Heart left ventricle (tissue), 16 donors: Measurements from ENCODE around the gene CFAP45. TPM values are rescaled to one million over a fixed set of nuclear protein-coding genes. Genes with fewer than 3 reads are reported as not detected.

Experiments used
- ATAC-seq, 4 donors: fragments of 200-7000 bp; cut with Tn5 transposase; one replicate each; pipeline ENCODE4 v1.9.1; 2020 to 2022; ENCODE audit warnings: moderate library complexity in 4 of 4, mild to moderate bottlenecking in 3 of 4, moderate number of reproducible peaks in 1 of 4
- DNase-seq, 5 donors: peaks; one replicate each; pipeline ENCODE4 v3.0.0-alpha.2; 2020
- H3K27ac ChIP-seq, 12 donors: fragments of 200-600 bp; sonication (generic) in 4 of 12; one replicate each; pipeline versions ENCODE4 v1.5.0 to v1.8.0; 2016 to 2022; ENCODE audit warnings: mild to moderate bottlenecking in 2 of 12
- H3K27me3 ChIP-seq, 9 donors: fragments of 200-600 bp; sonication (generic) in 2 of 9; one replicate each; pipeline versions ENCODE4 v1.5.1 to v1.8.0; 2016 to 2022; ENCODE audit warnings: mild to moderate bottlenecking in 3 of 9
- H3K36me3 ChIP-seq, 9 donors: fragments of 200-600 bp; sonication (generic) in 2 of 9; one replicate each; pipeline versions ENCODE4 v1.5.0 to v1.8.0; 2018 to 2022; ENCODE audit warnings: mild to moderate bottlenecking in 2 of 9
- H3K4me1 ChIP-seq, 12 donors: fragments of 200-600 bp; sonication (generic) in 4 of 12; one replicate each; pipeline versions ENCODE4 v1.5.0 to v1.8.0; 2016 to 2022; ENCODE audit warnings: mild to moderate bottlenecking in 3 of 12
- H3K4me3 ChIP-seq, 12 donors: fragments of 200-600 bp; sonication (generic) in 4 of 12; one replicate each; pipeline versions ENCODE4 v1.5.0 to v1.8.0; 2017 to 2022; ENCODE audit warnings: mild to moderate bottlenecking in 9 of 12, moderate library complexity in 4 of 12
- H3K9me3 ChIP-seq, 12 donors: fragments of 200-600 bp; sonication (generic) in 4 of 12; one replicate each; pipeline versions ENCODE4 v1.5.0 to v1.8.0; 2016 to 2022; ENCODE audit warnings: mild to moderate bottlenecking in 1 of 12
- POLR2A ChIP-seq, 2 donors: fragments of 450-650 bp; IDR thresholded peaks; one replicate each; pipeline ENCODE4 v1.6.1; 2017; ENCODE audit warnings: antibody characterized with exemption in 2 of 2, mild to moderate bottlenecking in 2 of 2, moderate library complexity in 2 of 2
- WGBS, 4 donors: extraction: QIAGEN DNeasy Blood & Tissue Kit in 2 of 4; methylation state at CpG; one replicate each; pipeline versions ENCODE4 v1.1.5 to v1.1.7; 2013 to 2018; 5-methylcytosine and 5-hydroxymethylcytosine counted together
- intact Hi-C, 10 donors: fragments of 100-400 bp; cut with DNase I; formaldehyde crosslinking; loops; one replicate each; pipeline versions ENCODE4 v1.11.1 to v1.14.2; 2022
- polyA plus RNA-seq, 2 donors: library from polyadenylated mRNA; stranded (reverse); fragments of 200-250 nt; gene quantifications; one replicate each; pipeline ENCODE4 v1.2.3, GENCODE V29; 2013
- total RNA-seq, 9 donors: library from RNA; depleted of rRNA in 2 of 9; stranded (reverse); fragments of >200 nt in 2 of 9; fragmentation: NEBNext Ultra II Directional in 3 of 9; extraction: Animal tissue kit (Norgen Biotek cat#: 25700) in 3 of 9; gene quantifications; one replicate each; pipeline versions ENCODE4 v1.1.0 to v1.2.4, GENCODE V29; 2016 to 2023
- TF ChIP-seq, protein P1 (sequence below), 12 donors: fragments of 200-600 bp; sonication (generic) in 4 of 12; IDR thresholded peaks; one replicate each; pipeline versions ENCODE4 v1.5.0 to v1.8.0; 2018 to 2022; ENCODE audit warnings: antibody characterized with exemption in 12 of 12, mild to moderate bottlenecking in 5 of 12
- donor health status: ischemic (EF 13 %, LVEDD 7.1; RV severe dilation, severe dysfunction).
- donor health status: healthy with polysubstance abuse.
- donor health status: DM: no; HTN: yes; CAD: no.
- donor health status: DM: no; HTN: no; CAD: no.
- donor health status: ischemic (EF 25% LVEDD 6.9; RV normal size, moderate dysfunction).
- donor health status: ischemic (EF 25% LVEDD 5.7; RV mildly dilated, moderate dysfunction).
- donor health status: healthy.
- donor health status: DM: yes; HTN: yes; CAD: no.
- donor health status: ischemic (EF 35%, LVEDD 5.7; RV mildly dilated, moderate dysfunction).
- donor health status: nonischemic (EF 11% LVEDD 7.7; RV severe dilation, severe dysfunction).
- donor health status: DM: yes; HTN: yes; CAD: no.
- donor health status: PGD.
- donor health status: ischemic (EF 29% LVEDD 5.4; RV normal size, mild dysfunction).
- donor health status: nonischemic (EF 23%, LVEDD 6.1; RV moderate dilation, normal function).

The CFAP45 gene
- total and polyA plus RNA-seq, 11 donors, result 0.29 to 1.8 (median 0.62) TPM; not detected in 2

DNA sequence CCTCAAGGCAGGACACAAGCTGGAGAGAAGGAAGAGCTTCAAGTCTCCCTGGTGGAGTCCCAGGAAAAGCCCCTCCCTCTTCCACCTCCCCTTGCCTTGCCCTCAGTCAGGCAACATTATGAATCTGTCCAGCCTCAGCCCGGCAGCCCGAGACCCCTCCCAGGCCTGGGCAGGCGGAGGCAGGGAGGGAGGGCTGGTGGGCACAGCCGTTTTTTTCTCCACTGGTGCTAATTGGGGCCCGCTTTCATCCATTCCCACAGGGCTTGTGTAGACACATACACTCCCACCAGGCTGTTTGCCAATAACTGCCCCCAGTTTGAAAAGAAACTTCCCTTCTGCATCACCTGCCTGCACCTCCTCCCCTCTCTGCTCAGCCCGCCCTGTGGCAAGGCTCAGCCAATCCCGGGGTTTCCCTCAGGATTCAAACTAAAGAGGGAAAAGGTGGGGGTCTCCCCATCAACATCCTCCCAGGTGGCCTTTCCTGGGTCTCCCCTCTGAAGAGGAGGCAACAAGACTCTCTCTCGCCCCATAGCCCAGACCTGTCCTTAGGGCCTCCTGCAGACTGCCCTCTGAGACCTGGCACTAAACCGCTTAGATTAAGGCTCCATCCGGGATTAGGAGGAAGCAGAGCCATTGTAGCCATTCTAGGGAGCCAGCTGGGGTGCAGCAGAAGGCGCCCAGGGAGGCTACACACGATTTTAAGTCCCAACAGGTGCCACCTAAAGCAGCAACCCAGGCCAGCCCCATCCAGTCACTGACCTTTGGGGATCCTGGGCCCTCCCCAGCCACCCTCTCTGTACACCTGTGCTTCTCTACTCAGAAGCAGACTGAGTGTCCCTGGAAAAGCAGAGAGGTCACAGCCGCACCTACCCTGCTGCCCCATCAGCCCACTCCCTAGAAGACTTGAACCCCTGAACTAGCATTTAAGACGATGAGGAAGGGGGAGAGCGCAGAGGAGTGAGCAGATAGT lies 41.9 kb upstream of the CFAP45 start:
- peaks cover 0 to 22% (median 11%) of the 10 kb centered on the region in 12 donors for H3K4me1 ChIP-seq
- TF ChIP-seq, protein P1, sequence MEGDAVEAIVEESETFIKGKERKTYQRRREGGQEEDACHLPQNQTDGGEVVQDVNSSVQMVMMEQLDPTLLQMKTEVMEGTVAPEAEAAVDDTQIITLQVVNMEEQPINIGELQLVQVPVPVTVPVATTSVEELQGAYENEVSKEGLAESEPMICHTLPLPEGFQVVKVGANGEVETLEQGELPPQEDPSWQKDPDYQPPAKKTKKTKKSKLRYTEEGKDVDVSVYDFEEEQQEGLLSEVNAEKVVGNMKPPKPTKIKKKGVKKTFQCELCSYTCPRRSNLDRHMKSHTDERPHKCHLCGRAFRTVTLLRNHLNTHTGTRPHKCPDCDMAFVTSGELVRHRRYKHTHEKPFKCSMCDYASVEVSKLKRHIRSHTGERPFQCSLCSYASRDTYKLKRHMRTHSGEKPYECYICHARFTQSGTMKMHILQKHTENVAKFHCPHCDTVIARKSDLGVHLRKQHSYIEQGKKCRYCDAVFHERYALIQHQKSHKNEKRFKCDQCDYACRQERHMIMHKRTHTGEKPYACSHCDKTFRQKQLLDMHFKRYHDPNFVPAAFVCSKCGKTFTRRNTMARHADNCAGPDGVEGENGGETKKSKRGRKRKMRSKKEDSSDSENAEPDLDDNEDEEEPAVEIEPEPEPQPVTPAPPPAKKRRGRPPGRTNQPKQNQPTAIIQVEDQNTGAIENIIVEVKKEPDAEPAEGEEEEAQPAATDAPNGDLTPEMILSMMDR (IDR thresholded peaks at IDR 0.05), result no peak
- TF ChIP-seq POLR2A (IDR thresholded peaks at IDR 0.05), result no peak
- WGBS, 4 donors, result 81 to 92% (median 82%) methylated on average over 13 to 15 of the region's 15 CpGs
- DNase-seq (no peak), ATAC-seq (no peak)
- no peaks in the 10 kb centered on the region for H3K36me3 ChIP-seq
- no peak overlapping the region for H3K27ac ChIP-seq
- H3K4me3 ChIP-seq, result no peak overlapping the region
- no peaks in the 10 kb centered on the region for H3K9me3 ChIP-seq
- intact Hi-C loops, result loop anchor here in 1 of 10 donors (10.0 kb wide), 1 partner anchor 137 kb away; the partner anchor contains the start of gene FCRL6
- H3K27me3 ChIP-seq, result peaks cover 0 to 27% (median 0%) of the 10 kb centered on the region in 9 donors

DNA sequence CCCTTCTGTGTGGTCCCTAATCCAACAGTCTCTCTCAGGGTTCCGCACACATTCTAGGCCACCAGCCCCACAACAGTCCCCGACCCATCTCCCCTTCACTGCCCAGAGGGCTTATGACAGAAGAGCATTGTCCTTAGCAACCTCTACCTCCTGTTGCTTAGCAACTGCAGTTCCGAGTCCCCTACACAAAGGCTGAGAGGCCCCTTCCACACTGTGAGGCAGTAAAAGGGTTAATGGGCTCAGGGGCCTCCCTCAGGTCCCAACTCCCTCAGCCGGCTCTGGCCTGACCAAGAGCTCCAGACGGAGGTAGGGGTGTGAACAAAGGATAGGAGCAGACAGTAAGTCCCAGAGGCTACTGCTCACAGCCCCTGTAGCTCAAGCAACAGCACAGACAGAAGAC lies 41.2 kb upstream of the CFAP45 start:
- peaks cover 0 to 31% (median 0%) of the 10 kb centered on the region in 9 donors for H3K27me3 ChIP-seq
- no peaks in the 10 kb centered on the region for H3K36me3 ChIP-seq
- ATAC-seq (no peak), DNase-seq (no peak)
- no peak for TF ChIP-seq POLR2A (IDR thresholded peaks at IDR 0.05)
- TF ChIP-seq, protein P1 (IDR thresholded peaks at IDR 0.05), result no peak
- no peak overlapping the region for H3K27ac ChIP-seq
- H3K9me3 ChIP-seq, result no peaks in the 10 kb centered on the region
- WGBS, 4 donors, result 82 to 90% (median 83%) methylated on average over 4 to 5 of the region's 5 CpGs
- peaks cover 0 to 29% (median 16%) of the 10 kb centered on the region in 12 donors for H3K4me1 ChIP-seq
- intact Hi-C loops, result loop anchor here in 1 of 10 donors (10.0 kb wide), 1 partner anchor 136 kb away; the partner anchor contains the start of gene FCRL6
- no peak overlapping the region for H3K4me3 ChIP-seq

DNA sequence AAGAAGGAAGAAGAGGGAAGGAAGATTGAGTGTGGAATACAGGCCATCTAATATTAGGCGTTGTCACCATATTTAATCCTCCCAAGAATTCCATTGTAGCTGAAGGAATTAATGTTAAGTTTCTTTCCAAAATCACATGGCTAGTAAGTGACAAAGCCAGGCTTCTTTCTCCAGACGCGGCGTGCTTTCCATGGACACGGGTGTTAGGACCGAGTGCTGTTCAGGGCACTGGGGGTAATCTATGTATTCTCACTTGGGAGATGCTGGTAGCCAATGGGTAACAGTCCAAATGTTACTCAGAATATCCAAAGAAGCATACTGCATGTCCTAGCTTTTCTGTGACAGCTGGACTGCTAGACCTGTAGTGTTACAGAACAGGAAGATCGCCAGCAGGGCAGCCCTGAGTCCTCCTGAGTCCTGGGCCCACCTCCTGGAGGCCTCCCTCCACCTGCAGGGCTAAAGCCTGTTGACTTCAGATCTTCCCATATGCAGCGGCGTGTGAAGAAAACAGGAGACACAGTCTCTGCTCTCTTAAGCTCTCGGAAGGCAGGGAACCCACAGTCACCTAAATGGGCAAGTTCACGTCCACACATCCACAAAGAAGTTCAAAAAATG lies 40.1 kb upstream of the CFAP45 start:
- no peaks in the 10 kb centered on the region for H3K36me3 ChIP-seq
- no peak for TF ChIP-seq POLR2A (IDR thresholded peaks at IDR 0.05)
- TF ChIP-seq, protein P1 (IDR thresholded peaks at IDR 0.05), result no peak
- intact Hi-C loops, result loop anchor here in 1 of 10 donors (10.0 kb wide), 1 partner anchor 135 kb away; the partner anchor contains the start of gene FCRL6
- H3K9me3 ChIP-seq, result no peaks in the 10 kb centered on the region
- DNase-seq (no peak), ATAC-seq (no peak)
- H3K4me3 ChIP-seq, result no peak overlapping the region
- H3K27ac ChIP-seq, result no peak overlapping the region
- H3K27me3 ChIP-seq, result peaks cover 0 to 31% (median 0%) of the 10 kb centered on the region in 9 donors
- 77 to 93% (median 85%) methylated on average over 11 of the region's 11 CpGs for WGBS, 4 donors
- H3K4me1 ChIP-seq, result peaks cover 0 to 24% (median 8%) of the 10 kb centered on the region in 12 donors

DNA sequence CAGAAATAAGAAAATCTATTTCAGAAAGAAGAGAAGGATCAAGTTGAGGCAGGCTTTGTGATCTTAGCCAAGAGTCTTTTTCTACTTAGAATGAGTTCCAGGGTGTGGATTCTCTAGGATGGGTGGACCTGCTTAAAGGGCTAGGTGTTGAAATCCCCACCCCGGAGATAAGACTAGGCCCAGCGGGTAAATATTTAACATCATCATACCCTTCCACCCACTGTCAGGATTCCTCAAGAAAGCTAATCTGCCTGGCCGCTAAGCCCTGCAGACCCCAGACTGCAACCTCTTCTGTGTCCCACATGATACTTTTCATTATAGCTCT lies 39.7 kb upstream of the CFAP45 start:
- no peaks in the 10 kb centered on the region for H3K36me3 ChIP-seq
- DNase-seq, result no peak
- peaks cover 0 to 23% (median 7%) of the 10 kb centered on the region in 12 donors for H3K4me1 ChIP-seq
- no peak overlapping the region for H3K27ac ChIP-seq
- no peaks in the 10 kb centered on the region for H3K9me3 ChIP-seq
- peaks cover 0 to 31% (median 0%) of the 10 kb centered on the region in 9 donors for H3K27me3 ChIP-seq
- ATAC-seq, result no peak
- TF ChIP-seq, protein P1 (IDR thresholded peaks at IDR 0.05), result no peak
- no peak for TF ChIP-seq POLR2A (IDR thresholded peaks at IDR 0.05)
- intact Hi-C loops, result loop anchor here in 2 of 10 donors (5.0 to 10.0 kb wide), 3 partner anchors 105 to 142 kb away; partner anchors contain the start of gene FCRL6 (in 1 of the 2)
- H3K4me3 ChIP-seq, result no peak overlapping the region
- 74 to 91% (median 84%) methylated on average over 3 of the region's 3 CpGs for WGBS, 4 donors
